Stimulated activated CD4-positive, alpha-beta T cell treated with anti-CD3 and anti-CD28 coated beads, Interleukin-1b, Interleukin-23, amount 100 ng/mL, for 48 hours (primary cell): ENCODE results near the gene ALKBH4.
"Not testable (repeated sequence)": the region's sequence is repeated elsewhere in the genome, so short reads cannot be mapped to it uniquely, and the experiment has no call there.

Source experiments
- DNase-seq: peaks from one replicate; pipeline ENCODE4 v3.0.0-alpha.2; 2020

Gene ALKBH4, protein sequence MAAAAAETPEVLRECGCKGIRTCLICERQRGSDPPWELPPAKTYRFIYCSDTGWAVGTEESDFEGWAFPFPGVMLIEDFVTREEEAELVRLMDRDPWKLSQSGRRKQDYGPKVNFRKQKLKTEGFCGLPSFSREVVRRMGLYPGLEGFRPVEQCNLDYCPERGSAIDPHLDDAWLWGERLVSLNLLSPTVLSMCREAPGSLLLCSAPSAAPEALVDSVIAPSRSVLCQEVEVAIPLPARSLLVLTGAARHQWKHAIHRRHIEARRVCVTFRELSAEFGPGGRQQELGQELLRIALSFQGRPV

GRCh38 chr7:102464577-102465280 is at the start of gene ALKBH4, which contains the start of gene LRWD1:
Gene ALKBH4, minus strand, starts transcription at chr7:102464863. Its CDS starts 27 bp downstream, at chr7:102464836.
Gene LRWD1, plus strand, starts transcription at chr7:102464984. Its CDS starts 97 bp downstream, at chr7:102465081.
- DNase-seq = peak; percentile 95

DNA sequence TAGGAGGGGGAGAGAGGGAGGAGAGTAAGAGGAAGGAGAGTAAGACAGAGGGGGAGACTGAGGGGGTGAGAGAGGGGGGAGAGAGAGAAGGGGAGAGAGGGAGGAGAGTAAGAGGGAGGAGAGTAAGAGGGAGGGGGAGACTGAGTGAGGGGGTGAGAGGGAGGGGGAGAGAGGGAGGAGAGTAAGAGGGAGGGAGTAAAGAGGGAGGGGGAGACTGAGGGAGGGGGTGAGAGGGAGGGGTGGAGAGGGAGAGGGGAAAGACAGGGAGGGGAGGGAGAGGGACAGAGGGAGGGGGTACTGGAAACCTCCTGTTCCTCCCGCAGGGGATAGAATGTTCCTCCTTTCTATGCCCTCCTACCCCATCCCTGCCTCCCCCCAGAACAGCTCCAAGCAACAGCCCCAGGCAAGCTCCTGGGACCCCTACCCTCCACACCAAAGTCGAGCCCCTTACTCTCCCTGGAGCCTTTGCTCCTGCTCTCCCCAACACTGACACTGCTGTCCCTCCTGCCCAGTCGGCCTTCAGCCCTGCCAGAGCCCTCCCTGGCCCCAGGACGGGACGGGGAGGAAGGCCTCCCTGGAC is 48.1 kb upstream of the ALKBH4 start:
- peak; percentile 1 for DNase-seq

DNA sequence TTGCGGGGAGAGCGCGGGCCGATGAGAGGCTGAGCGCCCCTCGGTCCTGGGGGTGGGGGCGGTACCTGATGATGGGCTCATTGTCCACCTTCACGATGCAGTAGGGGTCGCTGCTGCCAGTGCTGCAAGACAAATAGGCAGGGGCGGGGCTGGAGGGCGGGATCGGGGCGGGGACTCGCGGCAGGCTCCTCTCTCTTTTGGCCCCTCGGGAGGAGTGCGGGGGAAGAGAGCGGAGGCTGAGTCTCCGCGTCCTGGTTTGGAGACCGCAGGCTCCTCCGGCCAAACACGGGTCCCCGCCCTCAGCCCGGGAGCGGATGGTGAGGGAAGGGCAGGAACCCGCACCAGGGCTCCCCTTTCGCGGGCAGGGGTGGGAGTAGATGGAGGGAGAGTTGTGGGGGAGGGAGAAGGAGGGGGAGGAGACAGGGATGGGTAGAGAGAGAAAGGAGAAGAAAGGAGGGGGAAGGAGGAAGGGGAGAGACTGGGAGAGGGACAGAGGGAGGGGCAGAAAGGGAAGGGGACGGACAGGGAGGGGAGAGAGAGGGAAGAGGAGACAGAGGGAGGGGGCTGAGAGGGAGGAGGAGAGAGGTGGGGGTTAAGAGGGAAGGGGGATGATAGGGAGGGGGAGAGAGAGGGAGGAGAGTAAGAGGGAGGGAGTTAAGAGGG is 47.3 kb upstream of the ALKBH4 start:
- DNase-seq = not testable (repeated sequence)

DNA sequence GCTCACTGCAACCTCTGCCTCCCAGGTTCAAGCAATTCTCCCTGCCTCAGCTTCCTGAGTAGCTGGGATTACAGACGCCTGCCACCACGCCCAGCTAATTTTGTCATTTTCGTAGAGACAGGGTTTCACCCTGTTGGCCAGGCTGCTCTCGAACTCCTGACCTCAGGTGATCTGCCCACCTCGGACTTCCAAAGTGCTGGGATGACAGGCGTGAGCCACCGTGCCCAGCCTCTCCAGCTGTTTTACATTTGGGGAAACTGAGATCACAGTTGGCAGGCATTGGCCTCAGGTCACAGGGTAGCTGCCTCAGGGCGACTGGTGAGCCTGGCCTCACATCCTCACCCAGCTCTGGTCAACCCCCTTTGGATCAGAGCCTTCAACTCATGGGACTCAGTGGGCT is 45.9 kb upstream of the ALKBH4 start:
- DNase-seq = not testable (repeated sequence)

DNA sequence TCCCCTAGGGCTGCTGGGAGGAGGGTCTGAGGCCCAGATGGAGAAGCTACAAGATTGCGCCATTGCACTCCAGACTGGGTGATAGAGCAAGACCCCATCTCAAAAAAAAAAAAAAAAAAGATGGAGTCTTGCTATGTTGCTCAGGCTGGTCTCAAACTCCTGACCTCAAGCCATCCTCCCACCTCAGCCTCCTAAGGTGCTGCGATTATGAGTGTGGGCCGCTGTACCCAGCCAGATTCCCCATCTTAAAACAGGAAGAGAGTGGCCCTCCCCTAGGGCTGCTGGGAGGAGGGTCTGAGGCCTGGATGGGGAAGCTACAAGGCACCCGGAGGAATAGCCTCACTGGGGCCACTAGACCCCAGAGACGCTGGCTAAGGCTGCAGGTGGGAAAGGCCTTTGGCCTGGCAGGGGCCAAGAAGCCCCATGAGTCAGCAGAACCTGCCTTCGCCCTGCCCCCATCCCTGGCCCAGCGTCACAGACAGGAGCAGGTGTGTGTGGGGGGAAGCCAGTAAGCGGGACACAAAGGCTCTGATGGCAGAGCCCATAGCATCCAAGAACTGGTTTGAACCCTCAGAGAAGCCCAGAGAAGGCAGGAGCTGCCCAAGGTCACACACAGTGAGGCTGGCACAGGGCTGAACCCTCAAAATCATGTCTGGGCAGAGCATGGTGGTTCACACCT is 42.9 kb upstream of the ALKBH4 start:
- not testable (repeated sequence) for DNase-seq

DNA sequence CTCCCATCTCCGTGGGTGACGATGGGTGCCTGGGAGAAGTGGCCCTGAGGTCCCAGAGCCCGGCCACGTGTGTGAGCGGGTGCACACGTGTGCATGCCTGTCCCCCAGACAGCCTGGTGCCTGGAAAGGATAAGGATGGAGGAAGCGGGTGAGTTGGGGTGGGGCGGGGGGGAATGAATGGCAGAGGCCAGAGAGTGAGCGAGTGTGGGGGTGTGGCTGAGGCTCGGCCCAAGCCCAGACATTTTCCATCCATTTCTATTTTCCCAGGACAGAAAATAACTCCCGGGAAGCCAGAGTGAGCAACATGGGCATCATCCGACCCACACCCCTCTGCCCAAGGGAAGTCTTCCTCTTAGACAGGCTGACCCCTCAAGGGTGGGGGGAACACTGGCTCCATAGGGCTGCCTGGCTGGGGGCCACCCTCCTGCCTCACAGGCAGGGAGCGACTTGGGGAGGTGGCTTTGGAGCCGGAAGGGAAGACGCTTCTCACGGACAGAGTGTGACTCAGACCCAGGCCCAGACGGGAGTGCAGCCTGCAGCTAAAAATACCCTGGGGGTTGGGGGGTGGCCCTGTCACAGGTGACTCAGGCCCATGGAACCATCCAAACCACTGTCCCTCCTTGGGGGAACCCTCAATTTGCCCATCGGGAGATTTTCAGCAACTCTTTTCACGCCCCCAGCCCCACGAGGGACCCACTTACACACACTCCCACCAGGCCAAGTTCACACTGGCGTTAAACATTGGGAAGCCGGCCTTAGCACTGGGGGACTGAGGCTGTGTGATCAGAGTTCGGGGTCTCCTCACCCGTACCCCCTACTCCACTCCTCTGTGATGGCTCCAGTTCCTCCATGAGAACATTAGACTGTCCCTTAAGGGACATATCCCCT is 40.9 kb upstream of the ALKBH4 start:
- not testable (repeated sequence) for DNase-seq

- DNase-seq = not testable (repeated sequence)
Observed at GRCh38 chr7:102503141-102503540, 38.5 kb upstream of the ALKBH4 start.

GRCh38 chr7:102498321-102498720 is 33.7 kb upstream of the ALKBH4 start:
- DNase-seq = not testable (repeated sequence)

- not testable (repeated sequence) for DNase-seq
Observed at GRCh38 chr7:102497308-102497707, 32.6 kb upstream of the ALKBH4 start.

DNA sequence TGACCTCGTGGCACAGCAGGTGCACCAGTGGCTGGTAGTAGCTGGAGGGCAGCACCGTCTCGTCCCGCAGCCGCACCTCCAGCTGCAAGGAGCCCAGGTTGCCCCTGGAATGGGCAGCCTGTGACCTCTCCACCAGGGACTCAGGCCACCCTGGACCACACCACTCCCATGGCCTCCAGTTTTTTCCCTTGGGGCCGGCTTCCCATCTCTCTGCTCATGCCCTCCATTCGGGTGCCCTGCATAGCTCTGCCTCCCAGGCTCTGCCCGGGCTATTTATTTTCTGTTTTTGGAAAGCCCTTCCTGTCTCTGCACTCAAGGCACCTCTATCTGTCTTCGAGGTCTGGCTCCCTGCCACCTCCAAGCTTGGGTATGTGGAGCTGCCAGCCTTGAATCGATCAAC is 32.2 kb upstream of the ALKBH4 start:
- DNase-seq = not testable (repeated sequence)

DNA sequence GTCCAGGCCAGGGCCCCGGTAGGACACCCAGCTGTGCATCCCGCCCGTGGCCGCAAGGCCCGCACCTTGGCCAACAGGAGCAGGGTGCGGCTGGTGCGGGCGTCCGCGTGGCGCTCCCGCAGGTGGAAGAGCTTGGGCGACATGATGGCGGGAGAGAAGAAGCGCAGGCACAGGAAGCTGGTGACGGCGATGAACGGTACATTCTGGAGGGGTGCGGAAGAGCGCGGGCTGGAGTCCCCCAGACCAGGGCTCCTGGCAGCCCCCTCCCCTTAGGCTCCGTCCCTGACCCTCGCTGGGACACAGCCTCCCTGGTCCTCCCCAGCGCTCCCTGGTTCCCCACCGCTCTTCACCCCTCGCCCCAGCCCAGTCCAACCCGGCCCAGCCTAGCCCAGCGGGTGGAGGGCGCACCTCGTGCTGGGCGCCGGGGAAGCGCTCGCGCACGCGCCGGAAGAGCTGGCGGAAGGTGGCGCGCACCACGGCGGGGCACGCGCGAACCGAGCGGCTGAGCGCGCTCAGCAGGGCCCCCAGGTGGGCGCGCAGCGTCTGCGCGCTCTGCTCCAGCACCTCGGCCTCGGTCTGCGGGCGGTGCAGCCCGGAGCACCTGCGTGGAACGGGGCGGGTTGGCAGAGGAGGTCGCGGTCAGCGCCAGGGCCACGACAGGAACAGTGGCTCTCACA is 29.9 kb upstream of the ALKBH4 start:
- DNase-seq = not testable (repeated sequence)

DNA sequence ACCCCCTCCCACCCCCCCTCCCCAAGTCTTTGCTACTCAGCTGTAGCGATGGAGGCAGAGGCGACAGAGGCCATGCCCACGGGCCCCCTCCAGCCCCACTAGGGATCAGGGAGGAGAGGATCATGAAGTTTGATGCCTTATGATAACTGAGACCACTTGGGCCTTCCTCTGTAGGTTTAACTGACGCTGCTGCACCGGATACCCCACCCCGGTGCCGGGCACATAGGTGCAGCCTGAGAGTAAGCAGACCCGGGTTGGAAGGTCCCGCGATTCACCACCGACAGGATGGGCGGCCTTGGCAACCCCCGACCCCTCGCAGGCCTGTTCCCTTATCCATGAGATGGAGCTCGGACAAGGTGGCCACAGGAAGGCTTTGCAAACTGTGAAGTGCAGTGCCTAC is 29.4 kb upstream of the ALKBH4 start:
- not testable (repeated sequence) for DNase-seq

GRCh38 chr7:102493220-102493935 is 28.7 kb upstream of the ALKBH4 start:
- not testable (repeated sequence) for DNase-seq

GRCh38 chr7:102490529-102491075 is 25.9 kb upstream of the ALKBH4 start:
- DNase-seq = peak; percentile 80

DNA sequence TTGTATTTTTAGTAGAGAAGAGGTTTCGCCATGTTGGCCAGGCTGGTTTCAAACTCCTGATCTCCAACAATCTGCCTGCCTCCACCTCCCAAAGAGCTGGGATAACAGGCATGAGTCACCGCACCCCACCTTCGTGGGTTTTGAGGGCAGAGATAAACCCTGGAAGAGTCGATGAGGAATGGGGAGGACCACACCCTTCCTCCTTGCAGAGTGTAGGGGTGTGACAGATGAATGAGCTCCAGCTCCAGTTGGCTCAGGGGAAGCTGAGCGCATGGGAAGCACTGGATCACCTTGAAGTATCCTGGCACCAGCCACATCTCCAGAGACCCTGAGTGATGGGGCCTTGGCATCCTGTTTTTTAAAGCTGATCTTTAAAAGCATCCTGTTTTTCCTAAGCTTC is 19.7 kb upstream of the ALKBH4 start:
- DNase-seq = not testable (repeated sequence)

DNA sequence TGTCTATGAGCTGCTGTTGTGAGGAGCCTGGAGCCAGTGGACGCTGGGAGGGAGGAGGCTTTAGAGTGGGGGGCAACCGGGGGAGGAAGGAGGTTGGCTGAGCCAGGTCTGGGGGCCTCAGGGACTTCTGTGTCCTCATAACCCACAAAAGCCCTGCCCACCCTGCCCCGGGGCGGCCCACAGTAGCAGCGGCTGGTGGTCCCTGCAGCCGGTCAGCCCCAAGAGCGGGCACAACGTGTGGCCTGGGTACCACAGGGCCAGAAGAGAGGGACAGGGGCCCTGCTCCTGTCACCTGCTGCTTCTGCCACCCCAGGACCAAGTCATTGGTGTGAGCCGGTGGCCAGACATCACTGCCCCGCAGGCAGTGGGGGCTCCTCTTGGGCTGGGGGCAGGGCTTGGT is 17.3 kb upstream of the ALKBH4 start:
- DNase-seq = not testable (repeated sequence)

GRCh38 chr7:102479982-102480637 is 15.4 kb upstream of the ALKBH4 start:
- DNase-seq = not testable (repeated sequence)

- not testable (repeated sequence) for DNase-seq
Observed at GRCh38 chr7:102479209-102479584, 14.5 kb upstream of the ALKBH4 start.
